Hematopoietic multipotent progenitor cell treated with erythropoietin and hydrocortisone succinate and interleukin-3 and kit ligand, for 17 days (in vitro differentiated cells): Measurements from ENCODE around the gene SH3BP1.
"Not testable (repeated sequence)": the region's sequence is repeated elsewhere in the genome, so short reads cannot be mapped to it uniquely, and the experiment has no call there.

Experiments
- DNase-seq: peaks from one replicate; pipeline ENCODE4 v3.0.0-alpha.2; 2015; ENCODE audit warnings: low spot score

Gene SH3BP1

DNA sequence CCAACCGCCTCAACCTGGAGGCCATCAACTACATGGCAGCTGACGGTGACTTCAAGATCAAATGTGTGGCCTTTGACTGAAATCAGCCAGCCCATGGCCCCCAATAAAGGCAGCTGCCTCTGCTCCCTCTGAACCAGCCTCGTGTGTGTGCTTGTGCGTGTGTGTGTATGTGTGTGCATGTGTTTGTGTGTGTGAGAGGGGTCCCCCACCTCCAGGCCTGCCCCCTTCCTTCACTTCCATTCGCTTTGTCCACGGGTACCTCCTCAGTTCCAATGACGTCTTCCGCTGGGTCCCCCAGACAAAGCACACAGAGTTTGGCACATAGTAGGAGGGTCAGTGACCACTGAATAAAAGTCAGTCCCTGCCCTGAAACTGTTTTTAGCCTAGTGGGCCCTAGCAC lies 40.2 kb downstream of the SH3BP1 start:
- DNase-seq = no peak

DNA sequence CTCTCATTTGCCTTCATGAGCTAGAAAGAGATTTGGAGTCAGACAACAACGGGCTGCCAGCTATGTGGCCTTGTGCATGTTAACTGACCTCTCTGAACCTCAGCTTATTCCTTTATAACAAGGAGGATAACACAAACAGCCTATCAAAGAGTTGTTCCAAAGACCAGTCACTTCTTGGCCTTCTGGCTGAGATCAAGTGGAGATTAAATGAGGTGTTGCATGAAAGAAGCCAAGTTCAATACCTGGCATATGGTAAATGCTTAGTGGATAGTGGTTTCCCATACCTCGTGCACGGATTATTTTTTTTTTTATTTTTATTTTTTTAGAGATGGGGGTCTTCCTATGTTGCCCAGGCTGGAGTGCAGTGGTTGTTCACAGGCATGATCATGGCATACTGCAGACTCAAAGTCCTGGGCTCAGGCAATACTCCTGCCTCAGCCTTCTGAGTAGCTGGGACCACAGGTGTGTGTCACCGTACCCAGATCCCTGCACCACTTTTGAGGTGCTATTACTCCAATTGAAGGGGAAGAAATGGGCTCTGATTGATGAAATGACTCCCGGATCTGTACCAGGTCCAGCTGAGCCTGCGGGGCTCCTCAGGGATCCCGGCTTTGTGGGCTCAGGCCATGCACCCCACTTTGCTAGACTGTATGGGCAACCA lies 40.9 kb downstream of the SH3BP1 start:
- DNase-seq = no peak

DNA sequence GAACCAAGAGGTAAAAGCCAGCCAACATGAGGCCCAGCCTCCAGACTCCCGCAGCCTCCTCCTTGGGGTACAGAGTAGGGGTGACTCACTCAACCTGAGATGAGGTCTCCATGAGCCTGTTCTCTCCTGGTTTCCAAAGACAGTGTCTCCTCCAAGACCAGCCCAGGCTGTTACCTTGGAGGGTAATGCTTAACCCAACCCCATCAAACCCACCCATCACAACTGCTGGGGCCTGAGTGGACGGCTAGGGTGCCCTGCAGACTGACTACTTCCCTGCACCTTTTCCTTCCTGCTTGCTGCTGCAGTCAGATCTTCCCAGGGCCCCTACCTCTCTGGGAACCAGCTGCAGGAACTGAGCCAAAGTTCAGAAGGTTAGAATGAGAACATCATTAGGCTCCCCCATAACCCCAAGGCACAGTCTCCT lies 41.5 kb downstream of the SH3BP1 start:
- no peak for DNase-seq

DNA sequence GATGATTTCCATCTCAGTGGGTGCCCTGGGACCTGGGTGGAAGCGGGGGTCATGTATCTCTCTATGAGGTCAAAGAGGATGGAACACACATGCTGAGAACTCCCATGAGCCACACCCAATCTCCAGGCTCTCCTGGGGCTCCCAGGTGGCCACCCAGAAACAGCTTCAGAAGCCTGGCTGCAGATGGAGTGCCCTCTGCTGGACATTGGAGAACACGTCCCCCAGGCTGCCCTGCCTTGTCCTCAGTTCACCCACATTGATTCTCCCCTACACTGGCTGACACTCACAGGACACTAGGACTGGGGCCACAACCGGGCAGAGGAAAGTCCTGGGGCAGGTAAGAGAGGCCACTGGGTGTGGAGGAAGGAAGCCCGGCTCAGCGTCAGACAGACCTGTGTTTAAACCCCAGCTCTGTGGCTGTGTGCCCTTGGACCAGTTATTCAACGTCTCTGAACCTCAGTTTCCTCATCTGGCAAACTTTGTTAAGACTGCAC lies 42.1 kb downstream of the SH3BP1 start:
- DNase-seq = peak; percentile 75

DNA sequence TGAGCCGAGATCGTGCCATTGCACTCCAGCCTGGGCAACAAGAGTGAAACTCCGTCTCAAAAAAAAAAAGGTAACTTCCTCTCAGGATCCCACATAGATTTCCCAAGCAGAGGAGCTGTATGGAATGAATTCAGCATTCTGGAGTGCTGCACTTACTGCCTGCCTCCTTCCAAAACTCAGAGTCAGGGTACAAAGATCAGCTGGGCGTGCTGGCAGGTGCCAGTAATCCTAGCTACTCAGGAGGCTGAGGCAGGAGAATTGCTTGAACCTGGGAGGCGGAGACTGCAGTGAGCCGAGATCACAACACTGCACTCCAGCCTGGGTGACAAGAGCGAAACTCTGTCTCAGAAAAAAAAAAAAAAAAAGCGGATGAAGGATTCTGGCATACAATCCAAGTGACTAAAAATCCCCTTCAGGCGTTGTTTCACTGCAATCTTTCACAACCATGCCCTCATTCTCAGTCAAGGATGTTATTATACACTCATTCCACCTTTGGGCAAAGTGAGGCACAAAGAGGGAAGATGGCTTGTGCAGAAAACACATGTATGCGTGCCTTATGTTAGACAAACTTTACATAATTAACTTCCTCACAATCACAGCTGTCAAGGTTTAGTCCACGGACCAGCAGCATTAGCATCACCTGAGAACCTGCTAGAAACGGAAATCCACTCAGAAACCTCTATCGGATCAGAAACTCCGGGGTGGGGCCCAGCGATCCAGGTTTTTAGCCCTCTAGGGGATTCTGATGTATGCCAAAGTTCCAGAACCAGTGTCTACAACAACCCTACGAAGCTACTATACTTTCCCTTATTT lies 45.5 kb downstream of the SH3BP1 start:
- no peak for DNase-seq

- peak; percentile 83 for DNase-seq
Measured at GRCh38 chr22:37686002-37686982, 46.8 kb downstream of the SH3BP1 start, which contains the start of gene NOL12. TSS of gene NOL12 (plus strand) at chr22:37686343. CDS start at chr22:37686393, 50 bp downstream.

DNA sequence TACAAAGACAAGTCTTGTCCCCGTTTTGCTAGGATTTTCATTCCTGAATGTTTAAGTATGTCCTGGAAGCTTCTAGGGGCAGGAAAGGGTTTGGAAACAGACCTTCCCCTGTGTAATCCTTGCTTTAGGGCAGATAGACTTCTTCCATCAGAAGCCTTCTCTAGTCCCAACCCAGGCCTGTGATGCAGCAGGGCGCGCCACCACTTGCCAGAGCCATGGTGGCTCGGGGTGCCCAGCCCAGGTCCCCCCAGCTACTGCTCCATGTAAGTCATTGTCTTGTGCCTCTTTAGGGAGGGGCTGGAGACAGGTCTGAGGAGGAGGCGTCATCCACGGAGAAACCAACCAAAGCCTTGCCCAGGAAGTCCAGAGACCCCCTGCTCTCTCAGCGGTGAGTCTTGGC lies 50.9 kb downstream of the SH3BP1 start:
- no peak for DNase-seq

DNA sequence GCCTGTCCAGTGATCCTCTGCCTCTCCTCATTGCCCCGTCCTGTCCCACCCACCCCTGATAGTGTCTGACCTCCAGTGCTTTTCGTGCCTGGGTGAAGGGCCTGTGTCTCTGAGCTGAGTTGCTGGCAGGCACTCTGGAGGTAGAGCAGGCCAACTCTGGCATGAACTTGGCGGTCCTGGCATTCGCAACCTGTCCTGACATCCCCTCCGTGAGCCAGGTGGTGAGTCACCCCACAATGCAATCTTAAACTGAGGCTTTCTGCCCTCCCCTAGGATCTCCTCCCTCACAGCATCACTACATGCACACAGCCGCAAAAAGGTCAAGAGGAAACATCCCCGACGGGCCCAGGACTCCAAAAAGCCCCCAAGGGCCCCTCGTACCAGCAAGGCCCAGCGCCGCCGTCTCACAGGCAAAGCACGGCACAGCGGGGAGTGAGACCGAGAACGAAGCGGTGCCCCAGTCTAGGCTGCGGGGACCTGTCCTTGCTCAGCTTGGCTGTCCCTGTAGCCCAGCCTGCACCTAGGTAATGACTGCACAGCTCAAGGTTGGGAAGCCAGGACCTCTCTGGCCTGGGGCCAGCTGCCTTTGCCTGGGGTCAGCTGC lies 51.5 kb downstream of the SH3BP1 start:
- DNase-seq = no peak

- DNase-seq = no peak
Measured at GRCh38 chr22:37692627-37693285, 53.3 kb downstream of the SH3BP1 start.

- DNase-seq = not testable (repeated sequence)
Measured at GRCh38 chr22:37694131-37694530, 54.7 kb downstream of the SH3BP1 start.

- not testable (repeated sequence) for DNase-seq
Measured at GRCh38 chr22:37696260-37696656, 56.8 kb downstream of the SH3BP1 start.

GRCh38 chr22:37696657-37697537 lies 57.4 kb downstream of the SH3BP1 start, which contains the start of gene TRIOBP:
TSS of gene TRIOBP (plus strand) at chr22:37697048. CDS start at chr22:37701366, 4,318 bp downstream.
- no peak for DNase-seq

DNA sequence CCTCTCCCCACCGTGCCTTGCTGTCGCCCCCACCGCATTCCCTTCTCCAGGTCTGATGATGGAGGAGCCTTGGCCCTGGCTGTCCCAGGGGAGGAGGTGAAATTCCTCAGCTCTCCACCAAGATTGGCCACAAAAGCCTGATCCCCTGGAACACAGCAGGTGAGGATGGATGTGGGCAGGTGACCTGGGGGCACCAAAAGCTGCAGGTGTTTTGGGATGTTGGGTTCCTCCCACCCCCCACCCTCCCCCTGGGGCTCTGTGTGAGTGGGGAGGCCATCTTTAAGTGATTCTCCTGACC lies 58.0 kb downstream of the SH3BP1 start:
- DNase-seq = no peak

- DNase-seq = no peak
Measured at GRCh38 chr22:37701141-37701786, 61.8 kb downstream of the SH3BP1 start.

DNA sequence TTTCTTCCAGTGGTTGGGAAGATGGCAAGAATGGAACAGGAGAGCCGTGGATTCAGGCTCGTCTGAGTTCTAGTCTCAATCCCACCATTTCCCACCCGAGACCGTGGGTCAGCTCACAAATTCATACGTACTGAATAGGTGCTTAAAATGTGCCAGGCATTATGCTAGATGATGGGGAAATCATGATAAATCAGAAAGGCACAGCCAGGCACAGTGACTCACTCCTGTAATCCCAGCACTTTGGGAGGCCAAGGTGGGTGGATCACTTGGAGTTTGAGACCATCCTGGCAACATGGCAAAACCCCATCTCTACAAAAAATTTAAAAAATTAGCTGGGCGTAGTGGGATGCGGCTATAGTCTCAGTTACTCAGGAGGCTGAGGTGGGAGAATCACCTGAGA lies 64.4 kb downstream of the SH3BP1 start:
- no peak for DNase-seq

- DNase-seq = no peak
Measured at GRCh38 chr22:37704645-37705044, 65.2 kb downstream of the SH3BP1 start.

DNA sequence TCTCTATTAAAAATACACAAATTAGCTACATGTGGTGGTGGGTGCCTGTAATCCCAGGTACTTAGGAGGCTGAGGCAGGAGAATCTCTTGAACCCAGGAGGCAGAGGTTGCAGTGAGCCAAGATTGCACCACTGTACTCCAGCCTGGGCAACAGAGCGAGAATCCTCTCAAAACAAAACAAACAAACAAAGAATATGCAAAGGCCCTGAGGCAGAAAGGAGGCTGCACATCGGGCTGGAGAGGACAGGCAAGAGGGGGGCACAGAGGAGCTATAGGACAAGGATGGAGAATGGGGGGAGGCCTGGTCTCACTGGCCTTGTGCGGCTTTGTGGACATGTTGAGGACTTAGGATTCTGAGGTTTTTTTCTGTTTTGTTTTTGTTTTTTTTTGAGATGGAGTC lies 65.7 kb downstream of the SH3BP1 start:
- DNase-seq = no peak
